HK-2 (cell line): Measurements from ENCODE around the gene METTL4.
A peak's percentile ranks its signal among the peaks of the same experiment; 100 is the strongest.

Experiments used
- DNase-seq: peaks from one replicate; pipeline ENCODE4 v3.0.0-alpha.2; 2018; ENCODE audit not compliant: unreplicated experiment

The METTL4 gene

GRCh38 chr18:2571200-2572170, at the start of gene METTL4, which contains the start of gene NDC80:
METTL4 (minus strand) TSS chr18:2571505; CDS start chr18:2567216, 4,289 bp downstream.
NDC80 (plus strand) TSS chr18:2571557; CDS start chr18:2572986, 1,429 bp downstream.
- peak; percentile 77 for DNase-seq

GRCh38 chr18:2618009-2618408, 46.7 kb upstream of the METTL4 start:
- DNase-seq = no peak

GRCh38 chr18:2617401-2617998, 46.2 kb upstream of the METTL4 start:
- DNase-seq = no peak

GRCh38 chr18:2612996-2613395, 41.7 kb upstream of the METTL4 start:
- DNase-seq = no peak

- DNase-seq = no peak
These were observed 39.2 kb upstream of the METTL4 start for GRCh38 chr18:2610549-2610948.

- DNase-seq = no peak
These were observed 38.3 kb upstream of the METTL4 start for GRCh38 chr18:2609604-2610003.

GRCh38 chr18:2606335-2606734, 35.0 kb upstream of the METTL4 start:
- DNase-seq = no peak

GRCh38 chr18:2602844-2603243, 31.5 kb upstream of the METTL4 start:
- DNase-seq = no peak

- no peak for DNase-seq
These were observed 26.3 kb upstream of the METTL4 start for GRCh38 chr18:2597639-2598038.

- DNase-seq = no peak
These were observed 19.0 kb upstream of the METTL4 start for GRCh38 chr18:2590303-2590702.

- no peak for DNase-seq
These were observed 18.2 kb upstream of the METTL4 start for GRCh38 chr18:2589345-2590068.

- no peak for DNase-seq
These were observed 17.5 kb upstream of the METTL4 start for GRCh38 chr18:2588666-2589344.

- DNase-seq = no peak
These were observed 16.5 kb upstream of the METTL4 start for GRCh38 chr18:2587788-2588187.

- no peak for DNase-seq
These were observed 2.1 kb upstream of the METTL4 start for GRCh38 chr18:2573408-2573807.

- DNase-seq = no peak
These were observed 1.6 kb upstream of the METTL4 start for GRCh38 chr18:2572892-2573291.

- no peak for DNase-seq
These were observed 865 bp upstream of the METTL4 start for GRCh38 chr18:2572171-2572569.

- peak; percentile 64 for DNase-seq
These were observed 519 bp downstream of the METTL4 start for GRCh38 chr18:2570772-2571199.

- DNase-seq = no peak
These were observed 1.7 kb downstream of the METTL4 start for GRCh38 chr18:2569338-2570207.

- no peak for DNase-seq
These were observed 2.7 kb downstream of the METTL4 start for GRCh38 chr18:2568605-2569004.

GRCh38 chr18:2568129-2568528, 3.2 kb downstream of the METTL4 start:
- no peak for DNase-seq

- DNase-seq = no peak
These were observed 6.9 kb downstream of the METTL4 start for GRCh38 chr18:2564373-2564772.
